Choroid plexus epithelial cell (primary cell): ENCODE data around the gene SYTL2.

ENCODE experiments used
- DNase-seq: peaks from one replicate; pipeline ENCODE4 v3.0.0-alpha.2; 2010; ENCODE audit warnings: low read depth
- H3K4me3 ChIP-seq: 2 replicates; pipeline ENCODE4 v1.5.1; 2011; ENCODE audit warnings: low read depth, mild to moderate bottlenecking, control low read depth, low read length, moderate library complexity
- TF ChIP-seq, protein P1 (sequence below): conservative IDR thresholded peaks from 2 replicates; pipeline ENCODE4 v1.5.1; 2011; ENCODE audit warnings: low read depth, mild to moderate bottlenecking, control low read depth, inconsistent platforms, low read length, moderate library complexity

SYTL2 gene

DNA sequence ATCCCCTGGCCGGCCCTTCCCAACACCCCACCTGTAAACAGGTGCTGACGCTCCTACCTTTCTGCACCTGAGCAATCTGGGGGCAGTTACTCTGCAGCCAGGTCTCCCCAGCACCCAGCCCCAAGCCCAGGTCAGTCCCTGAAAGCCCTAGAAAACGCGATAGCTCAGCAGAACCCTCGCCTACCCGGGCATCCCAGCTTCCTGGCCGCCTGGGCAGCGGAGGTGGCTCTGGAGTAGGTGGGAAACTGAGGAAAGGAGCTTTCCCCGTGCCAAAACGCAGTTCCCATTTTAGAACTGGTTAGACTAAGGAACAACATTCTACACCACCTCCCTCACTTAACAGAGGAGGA lies 445 bp downstream of the SYTL2 start:
- H3K4me3 ChIP-seq: peak overlapping the region; percentile 62
- no peak for DNase-seq
- TF ChIP-seq, protein P1, sequence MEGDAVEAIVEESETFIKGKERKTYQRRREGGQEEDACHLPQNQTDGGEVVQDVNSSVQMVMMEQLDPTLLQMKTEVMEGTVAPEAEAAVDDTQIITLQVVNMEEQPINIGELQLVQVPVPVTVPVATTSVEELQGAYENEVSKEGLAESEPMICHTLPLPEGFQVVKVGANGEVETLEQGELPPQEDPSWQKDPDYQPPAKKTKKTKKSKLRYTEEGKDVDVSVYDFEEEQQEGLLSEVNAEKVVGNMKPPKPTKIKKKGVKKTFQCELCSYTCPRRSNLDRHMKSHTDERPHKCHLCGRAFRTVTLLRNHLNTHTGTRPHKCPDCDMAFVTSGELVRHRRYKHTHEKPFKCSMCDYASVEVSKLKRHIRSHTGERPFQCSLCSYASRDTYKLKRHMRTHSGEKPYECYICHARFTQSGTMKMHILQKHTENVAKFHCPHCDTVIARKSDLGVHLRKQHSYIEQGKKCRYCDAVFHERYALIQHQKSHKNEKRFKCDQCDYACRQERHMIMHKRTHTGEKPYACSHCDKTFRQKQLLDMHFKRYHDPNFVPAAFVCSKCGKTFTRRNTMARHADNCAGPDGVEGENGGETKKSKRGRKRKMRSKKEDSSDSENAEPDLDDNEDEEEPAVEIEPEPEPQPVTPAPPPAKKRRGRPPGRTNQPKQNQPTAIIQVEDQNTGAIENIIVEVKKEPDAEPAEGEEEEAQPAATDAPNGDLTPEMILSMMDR: no peak

DNA sequence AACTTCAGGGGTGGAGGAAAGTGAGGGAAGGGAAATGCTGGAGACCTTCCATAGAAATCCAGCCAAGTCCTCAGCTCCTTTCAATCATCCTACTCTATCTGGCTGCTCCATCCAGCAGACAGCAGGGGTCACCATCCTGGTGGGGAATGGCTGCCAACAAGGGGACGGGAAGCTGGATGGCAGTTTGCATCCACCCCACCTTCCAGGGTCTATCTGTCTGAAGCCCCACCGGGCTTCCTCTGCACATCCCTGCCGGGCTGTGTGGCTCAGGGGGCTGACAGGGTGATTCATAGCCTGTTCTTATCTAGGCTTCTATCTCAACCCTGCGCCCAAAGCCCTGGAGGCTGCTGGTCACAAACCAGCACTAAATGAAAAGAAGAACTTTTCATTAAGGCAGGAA lies 1.1 kb downstream of the SYTL2 start:
- H3K4me3 ChIP-seq: no peak overlapping the region
- TF ChIP-seq, protein P1: peak; percentile 29
- DNase-seq: no peak

DNA sequence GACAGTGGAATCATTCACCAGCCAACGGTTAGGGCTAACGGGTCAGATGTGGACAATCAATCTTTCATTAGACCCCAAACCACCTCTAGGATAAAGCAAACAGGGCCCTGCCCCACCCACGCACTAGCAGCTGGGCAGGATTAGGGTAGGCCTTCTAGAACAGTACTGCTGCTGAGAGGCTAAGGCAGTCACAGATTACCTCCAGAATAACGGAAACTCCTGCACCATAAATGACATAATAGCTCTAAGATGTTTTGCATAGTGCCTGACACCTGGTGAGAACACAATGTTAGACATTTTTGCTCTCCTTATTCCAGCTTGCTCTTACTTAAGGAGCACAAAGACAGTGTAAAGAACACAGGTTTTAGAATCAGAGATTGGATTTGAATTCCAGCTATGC lies 1.8 kb downstream of the SYTL2 start:
- no peak for DNase-seq
- TF ChIP-seq, protein P1: no peak
- H3K4me3 ChIP-seq: no peak overlapping the region

DNA sequence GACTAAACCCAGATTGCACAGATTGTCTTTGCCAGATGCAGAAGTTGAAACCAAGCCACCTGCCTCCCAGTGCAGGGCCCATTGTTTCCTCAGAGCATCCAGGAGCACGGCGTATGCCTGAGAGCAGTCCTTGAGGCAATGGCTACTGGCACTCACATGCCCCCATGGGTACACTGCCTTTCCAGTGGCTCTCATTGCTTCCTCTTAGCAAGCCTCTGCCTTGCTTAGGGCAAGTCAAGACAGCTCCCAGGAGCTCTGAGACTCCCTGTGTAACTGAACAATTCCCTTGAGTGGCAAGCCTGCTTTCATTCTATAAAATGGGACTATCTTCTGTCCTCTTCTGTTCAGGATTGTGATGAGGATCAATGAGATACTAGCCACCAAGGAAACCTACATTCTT lies 4.1 kb downstream of the SYTL2 start:
- no peak for DNase-seq
- TF ChIP-seq, protein P1: no peak
- no peak overlapping the region for H3K4me3 ChIP-seq

DNA sequence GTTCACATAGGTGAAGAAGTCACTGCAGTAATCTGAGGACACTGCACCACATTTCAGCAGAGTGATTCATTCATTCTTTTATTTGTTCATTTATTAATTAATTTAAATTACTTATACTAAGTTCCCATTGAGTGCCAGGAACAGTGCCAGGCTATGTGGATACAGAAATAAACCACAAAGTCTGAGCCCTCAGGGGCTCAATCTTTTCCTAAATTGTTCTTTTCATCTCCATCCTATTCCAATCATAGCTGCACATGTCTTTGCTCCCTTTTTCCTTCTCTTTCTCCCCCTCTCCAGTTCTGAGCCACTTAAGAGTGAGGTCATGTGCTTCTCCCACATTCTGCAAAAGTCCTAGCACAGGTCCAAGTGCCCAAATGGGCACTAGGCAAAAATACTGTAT lies 4.9 kb downstream of the SYTL2 start:
- no peak overlapping the region for H3K4me3 ChIP-seq
- no peak for DNase-seq
- TF ChIP-seq, protein P1: no peak

DNA sequence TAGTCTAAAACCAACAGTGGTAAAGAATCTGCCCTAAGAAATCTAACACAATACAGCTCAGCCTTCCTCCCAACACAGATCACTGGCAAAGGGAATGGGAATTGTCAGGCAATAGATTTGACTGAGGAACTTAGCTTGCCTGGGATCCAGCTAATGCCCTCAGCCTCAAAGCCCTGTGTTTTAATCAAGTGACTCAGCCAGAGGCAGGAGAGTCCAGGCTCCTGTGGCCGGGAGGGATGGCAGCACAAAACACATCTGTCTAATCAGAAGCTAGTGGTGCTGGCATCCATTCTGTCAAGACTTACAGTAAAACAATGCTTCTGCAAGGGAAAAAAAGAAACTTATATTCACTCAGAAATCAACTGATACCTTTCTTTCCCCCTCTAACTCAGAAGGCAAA lies 5.6 kb downstream of the SYTL2 start:
- TF ChIP-seq, protein P1: no peak
- no peak for DNase-seq
- no peak overlapping the region for H3K4me3 ChIP-seq

DNA sequence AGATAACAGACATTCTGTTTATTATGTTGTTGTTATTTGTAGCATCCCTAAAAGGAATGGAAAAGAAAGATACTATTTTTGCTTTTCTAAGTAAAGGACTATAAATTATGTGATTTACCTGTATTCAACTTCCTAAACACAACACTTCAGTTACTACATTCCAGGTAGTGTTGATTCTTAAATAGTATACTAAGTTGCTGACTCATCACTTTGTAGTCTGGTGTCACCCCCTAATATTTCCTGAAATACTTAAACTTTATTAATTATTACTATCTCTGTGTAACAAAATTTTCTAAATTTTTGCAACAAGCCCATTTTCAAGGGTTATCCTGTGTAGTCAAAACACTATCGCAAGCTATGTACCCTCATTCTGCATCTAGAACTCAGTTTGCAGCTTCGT lies 7.0 kb downstream of the SYTL2 start:
- no peak for DNase-seq
- TF ChIP-seq, protein P1: no peak

More for the DNA sequence above, 7.0 kb downstream of the SYTL2 start:
- H3K4me3 ChIP-seq: no peak overlapping the region
